ENCODE results near the gene GLIPR1L1. TPM values are rescaled to one million over a fixed set of nuclear protein-coding genes. Genes with fewer than 3 reads are reported as not detected.
"Not testable (repeated sequence)": the region's sequence is repeated elsewhere in the genome, so short reads cannot be mapped to it uniquely, and the experiment has no call there.

The GLIPR1L1 gene
- total RNA-seq, 1 experiment from 2014 or later = not detected

DNA sequence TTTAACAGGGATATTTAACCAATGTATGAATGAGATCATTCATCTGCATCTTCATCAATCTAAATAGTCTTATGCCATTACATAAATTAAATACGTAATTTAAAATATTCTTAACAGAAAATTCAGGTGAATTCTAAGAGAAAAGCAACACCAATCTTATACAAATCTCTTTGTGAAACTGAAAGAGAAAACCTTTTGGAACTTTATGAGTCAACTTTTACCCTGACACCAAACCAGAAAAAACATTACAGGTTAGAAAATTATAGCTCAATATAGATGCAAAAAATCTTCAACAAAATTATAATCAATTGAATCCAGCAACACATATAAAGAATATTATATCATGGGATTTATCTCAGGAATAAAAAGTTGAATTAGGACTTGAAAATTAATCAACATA, 3.4 kb downstream of the GLIPR1L1 start (continued):
- TF ChIP-seq FOXP1 (CRISPR knock-in tag; IDR thresholded peaks at IDR 0.05; ENCODE audit: borderline replicate concordance) = no peak
- TF ChIP-seq IRF1 (CRISPR knock-in tag; IDR thresholded peaks at IDR 0.05) = no peak
- TF ChIP-seq, protein P1, sequence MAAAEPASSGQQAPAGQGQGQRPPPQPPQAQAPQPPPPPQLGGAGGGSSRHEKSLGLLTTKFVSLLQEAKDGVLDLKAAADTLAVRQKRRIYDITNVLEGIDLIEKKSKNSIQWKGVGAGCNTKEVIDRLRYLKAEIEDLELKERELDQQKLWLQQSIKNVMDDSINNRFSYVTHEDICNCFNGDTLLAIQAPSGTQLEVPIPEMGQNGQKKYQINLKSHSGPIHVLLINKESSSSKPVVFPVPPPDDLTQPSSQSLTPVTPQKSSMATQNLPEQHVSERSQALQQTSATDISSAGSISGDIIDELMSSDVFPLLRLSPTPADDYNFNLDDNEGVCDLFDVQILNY (CRISPR knock-in tag; IDR thresholded peaks at IDR 0.05) = no peak
- TF ChIP-seq ATF2 (CRISPR knock-in tag; IDR thresholded peaks at IDR 0.05; ENCODE audit: borderline replicate concordance, low read depth) = no peak

DNA sequence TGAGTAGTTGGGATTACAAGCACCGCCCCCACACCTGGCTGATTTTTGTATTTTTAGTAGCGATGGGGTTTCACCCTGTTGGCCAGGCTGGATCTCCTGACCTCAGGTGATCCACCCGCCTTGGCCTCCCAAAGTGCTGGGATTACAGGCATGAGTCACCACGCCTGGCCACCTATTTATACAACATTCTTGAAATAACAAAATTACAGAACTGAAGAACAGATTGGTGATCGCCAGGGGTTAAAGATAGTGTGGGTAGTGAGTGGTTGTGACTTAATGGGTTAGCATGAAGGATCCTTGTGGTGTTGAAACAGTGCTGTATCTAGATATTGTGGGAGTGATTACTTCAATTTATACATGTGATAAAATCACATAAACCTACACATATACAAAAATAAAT, 7.4 kb downstream of the GLIPR1L1 start:
- ChIA-PET CTCF (no interaction called here), POLR2A (no interaction called here)
- H3K36me3 Mint-ChIP-seq = no peaks in the 10 kb centered on the region
- no peak for DNase-seq (ENCODE audit: low spot score)
- 0 out of 2 replicates have a peak, but pooled peaks cover 4% of the 10 kb centered on the region for H3K4me1 Mint-ChIP-seq
- TF ChIP-seq ZNF425 (CRISPR knock-in tag; conservative IDR thresholded peaks at IDR 0.05) (no peak), CDX4 (CRISPR knock-in tag; IDR thresholded peaks at IDR 0.05; ENCODE audit: borderline replicate concordance) (no peak), GTF2I (CRISPR knock-in tag; conservative IDR thresholded peaks at IDR 0.05) (no peak), CREB1 (CRISPR knock-in tag; IDR thresholded peaks at IDR 0.05) (no peak), ZNF232 (CRISPR knock-in tag; IDR thresholded peaks at IDR 0.05) (no peak)
- TF ChIP-seq, protein P2, sequence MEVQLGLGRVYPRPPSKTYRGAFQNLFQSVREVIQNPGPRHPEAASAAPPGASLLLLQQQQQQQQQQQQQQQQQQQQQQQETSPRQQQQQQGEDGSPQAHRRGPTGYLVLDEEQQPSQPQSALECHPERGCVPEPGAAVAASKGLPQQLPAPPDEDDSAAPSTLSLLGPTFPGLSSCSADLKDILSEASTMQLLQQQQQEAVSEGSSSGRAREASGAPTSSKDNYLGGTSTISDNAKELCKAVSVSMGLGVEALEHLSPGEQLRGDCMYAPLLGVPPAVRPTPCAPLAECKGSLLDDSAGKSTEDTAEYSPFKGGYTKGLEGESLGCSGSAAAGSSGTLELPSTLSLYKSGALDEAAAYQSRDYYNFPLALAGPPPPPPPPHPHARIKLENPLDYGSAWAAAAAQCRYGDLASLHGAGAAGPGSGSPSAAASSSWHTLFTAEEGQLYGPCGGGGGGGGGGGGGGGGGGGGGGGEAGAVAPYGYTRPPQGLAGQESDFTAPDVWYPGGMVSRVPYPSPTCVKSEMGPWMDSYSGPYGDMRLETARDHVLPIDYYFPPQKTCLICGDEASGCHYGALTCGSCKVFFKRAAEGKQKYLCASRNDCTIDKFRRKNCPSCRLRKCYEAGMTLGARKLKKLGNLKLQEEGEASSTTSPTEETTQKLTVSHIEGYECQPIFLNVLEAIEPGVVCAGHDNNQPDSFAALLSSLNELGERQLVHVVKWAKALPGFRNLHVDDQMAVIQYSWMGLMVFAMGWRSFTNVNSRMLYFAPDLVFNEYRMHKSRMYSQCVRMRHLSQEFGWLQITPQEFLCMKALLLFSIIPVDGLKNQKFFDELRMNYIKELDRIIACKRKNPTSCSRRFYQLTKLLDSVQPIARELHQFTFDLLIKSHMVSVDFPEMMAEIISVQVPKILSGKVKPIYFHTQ (CRISPR knock-in tag; IDR thresholded peaks at IDR 0.05) = no peak
- peaks cover 12% of the 10 kb centered on the region for H3K9me3 Mint-ChIP-seq
- ATAC-seq = no peak
- no peaks in the 10 kb centered on the region for H3K27me3 Mint-ChIP-seq (ENCODE audit: low read depth)
- H3K4me3 Mint-ChIP-seq = no peak overlapping the region
- H3K27ac Mint-ChIP-seq = no peak overlapping the region

DNA sequence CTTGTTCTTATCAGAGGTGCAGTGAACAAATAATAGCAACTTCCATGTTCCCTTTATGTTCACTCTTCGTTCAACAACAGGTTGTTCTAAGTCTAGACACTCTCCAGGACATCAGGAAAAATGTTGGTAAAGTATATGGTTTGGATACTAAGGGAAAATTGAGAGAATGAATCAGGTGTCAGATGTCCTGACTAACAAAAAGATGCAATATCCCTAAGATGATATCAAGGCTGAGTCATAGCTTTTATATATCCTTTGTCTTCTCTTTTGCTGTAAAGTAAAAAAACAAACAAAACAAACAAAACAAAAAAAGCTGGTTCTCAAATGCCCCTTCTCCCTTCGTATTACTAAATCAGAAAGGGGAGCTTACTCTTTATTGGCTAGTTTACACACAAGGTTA, 11.1 kb downstream of the GLIPR1L1 start:
- ChIA-PET POLR2A (no interaction called here), CTCF (no interaction called here)
- ATAC-seq (no peak), DNase-seq (ENCODE audit: low spot score) (no peak)
- peaks cover 7% of the 10 kb centered on the region; the same call in 1 of the 2 replicates for H3K9me3 Mint-ChIP-seq
- H3K4me1 Mint-ChIP-seq = 0 out of 2 replicates have a peak, but pooled peaks cover 4% of the 10 kb centered on the region
- TF ChIP-seq TCF7 (CRISPR knock-in tag; IDR thresholded peaks at IDR 0.05; ENCODE audit: low read depth) = no peak
- TF ChIP-seq ELF4 (CRISPR knock-in tag; IDR thresholded peaks at IDR 0.05; ENCODE audit: low read depth) = no peak
- TF ChIP-seq, protein P3, sequence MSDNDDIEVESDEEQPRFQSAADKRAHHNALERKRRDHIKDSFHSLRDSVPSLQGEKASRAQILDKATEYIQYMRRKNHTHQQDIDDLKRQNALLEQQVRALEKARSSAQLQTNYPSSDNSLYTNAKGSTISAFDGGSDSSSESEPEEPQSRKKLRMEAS (CRISPR knock-in tag; IDR thresholded peaks at IDR 0.05) = no peak
- H3K4me3 Mint-ChIP-seq = no peak overlapping the region
- H3K36me3 Mint-ChIP-seq = no peaks in the 10 kb centered on the region
- no peaks in the 10 kb centered on the region for H3K27me3 Mint-ChIP-seq (ENCODE audit: low read depth)
- H3K27ac Mint-ChIP-seq = no peak overlapping the region

- POLR2A ChIA-PET, H3K4me3 Mint-ChIP-seq: not testable (repeated sequence)
These were observed 11.7 kb downstream of the GLIPR1L1 start for GRCh38 chr12:75346215-75346614.

More at GRCh38 chr12:75346215-75346614, 11.7 kb downstream of the GLIPR1L1 start:
- H3K36me3 Mint-ChIP-seq; ATAC-seq; H3K27ac Mint-ChIP-seq; H3K4me1 Mint-ChIP-seq; H3K27me3 Mint-ChIP-seq (ENCODE audit: low read depth); DNase-seq (ENCODE audit: low spot score): not testable (repeated sequence)
- CTCF ChIA-PET = interaction anchor here (0.7 kb wide), 1 partner anchor 12 kb away, joined by 3 read pairs; the partner anchor contains the start of gene GLIPR1L1
- H3K9me3 Mint-ChIP-seq = peaks cover 14% of the 10 kb centered on the region
